ENCODE measurements around the gene CIBAR2. TPM values are rescaled to one million over a fixed set of nuclear protein-coding genes. Genes with fewer than 3 reads are reported as not detected.
A peak's percentile ranks its signal among the peaks of the same experiment; 100 is the strongest.

Gene CIBAR2
- total RNA-seq, 2 experiments from 2014 or later, result not detected

- Mint-ChIP-seq H3K4me3 (no peak overlapping the region), H3K36me3 (ENCODE audit: low read depth) (peaks cover 4% of the 10 kb centered on the region), H3K9me3 (no peaks in the 10 kb centered on the region), H3K27me3 (no peaks in the 10 kb centered on the region), H3K4me1 (ENCODE audit: low read depth) (peaks cover 56% of the 10 kb centered on the region), H3K27ac (no peak overlapping the region)
- H3K4me1 ChIP-seq (ENCODE audit: insufficient read depth, low read length), result peaks cover 37% of the 10 kb centered on the region
- ChIA-PET CTCF (no interaction called here), POLR2A (no interaction called here)
- H3K27ac ChIP-seq (ENCODE audit: low read depth in 1 of 2, low read length in 2 of 2), result no peak overlapping the region
- no peaks in the 10 kb centered on the region for H3K36me3 ChIP-seq (ENCODE audit: insufficient read depth, low read length)
- intact Hi-C loops (cut with DNase I, micrococcal nuclease), result no loop called here
- H3K4me3 ChIP-seq (ENCODE audit: low read length), result no peak overlapping the region
- DNase-seq (no peak), ATAC-seq (ENCODE audit: poor library complexity) (no peak)
- no peaks in the 10 kb centered on the region for H3K27me3 ChIP-seq (ENCODE audit: control insufficient read depth in 1 of 2, insufficient read depth in 2 of 2, low read length in 2 of 2)
- H3K9me3 ChIP-seq (ENCODE audit: control insufficient read depth in 1 of 2, insufficient read depth in 1 of 2, low read length in 2 of 2), result no peaks in the 10 kb centered on the region
- TF ChIP-seq CTCF (IDR thresholded peaks at IDR 0.05), result no peak
Observed at GRCh38 chr16:85052536-85052935, 59.7 kb downstream of the CIBAR2 start.

- Histone ChIP-seq H3K36me3 (ENCODE audit: insufficient read depth, low read length) (no peaks in the 10 kb centered on the region), H3K9me3 (ENCODE audit: control insufficient read depth in 1 of 2, insufficient read depth in 1 of 2, low read length in 2 of 2) (no peaks in the 10 kb centered on the region), H3K4me1 (ENCODE audit: insufficient read depth, low read length) (peaks cover 37% of the 10 kb centered on the region), H3K27ac (ENCODE audit: low read depth in 1 of 2, low read length in 2 of 2) (no peak overlapping the region), H3K4me3 (ENCODE audit: low read length) (no peak overlapping the region), H3K27me3 (ENCODE audit: control insufficient read depth in 1 of 2, insufficient read depth in 2 of 2, low read length in 2 of 2) (no peaks in the 10 kb centered on the region)
- ChIA-PET CTCF (no interaction called here), POLR2A (no interaction called here)
- no peak for TF ChIP-seq CTCF (IDR thresholded peaks at IDR 0.05)
- Mint-ChIP-seq H3K27me3 (no peaks in the 10 kb centered on the region), H3K36me3 (ENCODE audit: low read depth) (peaks cover 4% of the 10 kb centered on the region), H3K9me3 (no peaks in the 10 kb centered on the region), H3K4me3 (no peak overlapping the region), H3K27ac (peak overlapping the region; percentile 28), H3K4me1 (ENCODE audit: low read depth) (peaks cover 56% of the 10 kb centered on the region)
- ATAC-seq (ENCODE audit: poor library complexity) (no peak), DNase-seq (no peak)
- intact Hi-C loops (cut with DNase I, micrococcal nuclease), result no loop called here
Observed at GRCh38 chr16:85051683-85052082, 60.6 kb downstream of the CIBAR2 start.

- ChIA-PET CTCF (no interaction called here), POLR2A (no interaction called here)
- no peaks in the 10 kb centered on the region for H3K27me3 Mint-ChIP-seq
- no peaks in the 10 kb centered on the region for H3K27me3 ChIP-seq (ENCODE audit: control insufficient read depth in 1 of 2, insufficient read depth in 2 of 2, low read length in 2 of 2)
- no peak for DNase-seq
- H3K27ac Mint-ChIP-seq, result peak overlapping the region; percentile 28
- no peaks in the 10 kb centered on the region for H3K9me3 ChIP-seq (ENCODE audit: control insufficient read depth in 1 of 2, insufficient read depth in 1 of 2, low read length in 2 of 2)
- no peak for ATAC-seq (ENCODE audit: poor library complexity)
- no peaks in the 10 kb centered on the region for H3K9me3 Mint-ChIP-seq
- H3K27ac ChIP-seq (ENCODE audit: low read depth in 1 of 2, low read length in 2 of 2), result no peak overlapping the region
- H3K36me3 ChIP-seq (ENCODE audit: insufficient read depth, low read length), result no peaks in the 10 kb centered on the region
- peaks cover 4% of the 10 kb centered on the region for H3K36me3 Mint-ChIP-seq (ENCODE audit: low read depth)
- H3K4me3 ChIP-seq (ENCODE audit: low read length), result no peak overlapping the region
- H3K4me1 ChIP-seq (ENCODE audit: insufficient read depth, low read length), result peaks cover 32% of the 10 kb centered on the region
- TF ChIP-seq CTCF (IDR thresholded peaks at IDR 0.05), result no peak
- no peak overlapping the region for H3K4me3 Mint-ChIP-seq
- intact Hi-C loops (cut with DNase I, micrococcal nuclease), result no loop called here
- peaks cover 56% of the 10 kb centered on the region for H3K4me1 Mint-ChIP-seq (ENCODE audit: low read depth)
Observed at GRCh38 chr16:85051067-85051581, 61.1 kb downstream of the CIBAR2 start.
